Sigmoid colon (tissue), 7 donors: ENCODE results near the gene PBOV1. TPM values are rescaled to one million over a fixed set of nuclear protein-coding genes. Genes with fewer than 3 reads are reported as not detected.

Source experiments
- DNase-seq: peaks from one replicate; pipeline ENCODE4 v3.0.0-alpha.2; 2019
- H3K27ac ChIP-seq, 4 donors: fragments of 200-600 bp; sonication (generic); one replicate each; pipeline ENCODE4 v1.5.1; 2016 to 2019; ENCODE audit warnings: mild to moderate bottlenecking in 1 of 4
- H3K27me3 ChIP-seq, 3 donors: fragments of 200-600 bp; sonication (generic); one replicate each; pipeline ENCODE4 v1.5.1; 2019; ENCODE audit warnings: mild to moderate bottlenecking in 1 of 3
- H3K36me3 ChIP-seq, 4 donors: fragments of 200-600 bp; sonication (generic); one replicate each; pipeline ENCODE4 v1.5.1; 2016 to 2019
- H3K4me1 ChIP-seq, 4 donors: fragments of 200-600 bp; sonication (generic); one replicate each; pipeline ENCODE4 v1.5.1; 2017 to 2019
- H3K4me3 ChIP-seq, 4 donors: fragments of 200-600 bp; sonication (generic); one replicate each; pipeline ENCODE4 v1.5.1; 2017 to 2019; ENCODE audit warnings: mild to moderate bottlenecking in 2 of 4, moderate library complexity in 1 of 4
- H3K9me3 ChIP-seq, 4 donors: fragments of 200-600 bp in 3 of 4; sonication (generic) in 3 of 4; one replicate each; pipeline versions ENCODE4 v1.5.1 to v1.6.1; 2013 to 2019
- EP300 ChIP-seq, 4 donors: sonication (generic); formaldehyde crosslinking; IDR thresholded peaks; one replicate each; pipeline ENCODE4 v1.6.1; 2017; ENCODE audit warnings: antibody characterized with exemption in 4 of 4
- POLR2A ChIP-seq, 2 donors: fragments of 450-650 bp; IDR thresholded peaks; one replicate each; pipeline ENCODE4 v1.6.1; 2016; ENCODE audit warnings: antibody characterized with exemption in 2 of 2, mild to moderate bottlenecking in 2 of 2, moderate library complexity in 2 of 2
- POLR2AphosphoS5 ChIP-seq, 4 donors: sonication (generic); formaldehyde crosslinking; IDR thresholded peaks; one replicate each; pipeline ENCODE4 v1.6.1; 2017; ENCODE audit warnings: antibody characterized with exemption in 4 of 4
- WGBS, 2 donors: extraction: QIAGEN DNeasy Blood & Tissue Kit; methylation state at CpG; one replicate each; pipeline ENCODE4 v1.1.7; 2013; 5-methylcytosine and 5-hydroxymethylcytosine counted together
- intact Hi-C: fragments of 100-400 bp; cut with DNase I; formaldehyde crosslinking; loops from one replicate; pipeline ENCODE4 v1.15.1; 2023
- polyA plus RNA-seq, 3 donors: library from polyadenylated mRNA; stranded (reverse); fragments of 200-250 nt; gene quantifications; one replicate each; pipeline ENCODE4 v1.2.3, GENCODE V29; 2013
- total RNA-seq, 4 donors: library from RNA; depleted of rRNA; stranded (reverse); fragments of >200 nt; gene quantifications; one replicate each; pipeline ENCODE4 v1.1.0, GENCODE V29; 2016
- TF ChIP-seq, protein P1 (sequence below), 4 experiments: fragments of 450-650 bp in 3 of 4; fragments of 200-600 bp in 1 of 4; IDR thresholded peaks; one replicate each; pipeline ENCODE4 v1.5.1; 2016 to 2019; ENCODE audit warnings: antibody characterized with exemption in 4 of 4, mild to moderate bottlenecking in 3 of 4, moderate library complexity in 2 of 4
- donor health status: healthy with polysubstance abuse.
- donor health status: Bipolar disorder and iron deficiency.
- donor health status: healthy.

PBOV1 gene
- total and polyA plus RNA-seq, 7 donors: not detected

DNA sequence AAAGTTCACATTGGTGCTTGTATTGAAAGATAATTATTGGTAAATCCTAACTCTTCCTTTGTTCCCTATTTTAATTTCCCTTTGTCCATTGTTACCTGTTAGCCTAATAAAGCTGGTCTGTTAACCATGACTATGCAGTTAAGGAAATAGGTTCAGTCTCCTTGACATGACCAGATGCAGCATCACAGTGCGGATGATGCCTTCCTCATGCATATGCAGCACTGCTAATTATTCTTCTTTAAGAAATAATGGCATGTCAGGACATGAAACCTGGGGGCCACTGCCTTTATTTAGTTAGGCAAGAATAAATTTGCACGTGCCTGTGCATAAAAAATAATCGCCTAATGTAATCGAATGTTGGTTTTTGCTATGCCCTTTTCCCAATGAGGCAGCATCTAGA is 16.5 kb downstream of the PBOV1 start:
- Histone ChIP-seq H3K9me3 (no peaks in the 10 kb centered on the region), H3K36me3 (no peaks in the 10 kb centered on the region), H3K27me3 (no peaks in the 10 kb centered on the region), H3K27ac (no peak overlapping the region), H3K4me3 (no peak overlapping the region), H3K4me1 (no peaks in the 10 kb centered on the region)
- no peak for DNase-seq
- TF ChIP-seq, protein P1, sequence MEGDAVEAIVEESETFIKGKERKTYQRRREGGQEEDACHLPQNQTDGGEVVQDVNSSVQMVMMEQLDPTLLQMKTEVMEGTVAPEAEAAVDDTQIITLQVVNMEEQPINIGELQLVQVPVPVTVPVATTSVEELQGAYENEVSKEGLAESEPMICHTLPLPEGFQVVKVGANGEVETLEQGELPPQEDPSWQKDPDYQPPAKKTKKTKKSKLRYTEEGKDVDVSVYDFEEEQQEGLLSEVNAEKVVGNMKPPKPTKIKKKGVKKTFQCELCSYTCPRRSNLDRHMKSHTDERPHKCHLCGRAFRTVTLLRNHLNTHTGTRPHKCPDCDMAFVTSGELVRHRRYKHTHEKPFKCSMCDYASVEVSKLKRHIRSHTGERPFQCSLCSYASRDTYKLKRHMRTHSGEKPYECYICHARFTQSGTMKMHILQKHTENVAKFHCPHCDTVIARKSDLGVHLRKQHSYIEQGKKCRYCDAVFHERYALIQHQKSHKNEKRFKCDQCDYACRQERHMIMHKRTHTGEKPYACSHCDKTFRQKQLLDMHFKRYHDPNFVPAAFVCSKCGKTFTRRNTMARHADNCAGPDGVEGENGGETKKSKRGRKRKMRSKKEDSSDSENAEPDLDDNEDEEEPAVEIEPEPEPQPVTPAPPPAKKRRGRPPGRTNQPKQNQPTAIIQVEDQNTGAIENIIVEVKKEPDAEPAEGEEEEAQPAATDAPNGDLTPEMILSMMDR (IDR thresholded peaks at IDR 0.05): no peak
- TF ChIP-seq POLR2A (IDR thresholded peaks at IDR 0.05) (no peak), POLR2AphosphoS5 (IDR thresholded peaks at IDR 0.05) (no peak), EP300 (IDR thresholded peaks at IDR 0.05) (no peak)
- 94 to 97% methylated on average over 4 of the region's 4 CpGs for whole genome bisulfite sequencing, 2 donors
- intact Hi-C loops: no loop called here

DNA sequence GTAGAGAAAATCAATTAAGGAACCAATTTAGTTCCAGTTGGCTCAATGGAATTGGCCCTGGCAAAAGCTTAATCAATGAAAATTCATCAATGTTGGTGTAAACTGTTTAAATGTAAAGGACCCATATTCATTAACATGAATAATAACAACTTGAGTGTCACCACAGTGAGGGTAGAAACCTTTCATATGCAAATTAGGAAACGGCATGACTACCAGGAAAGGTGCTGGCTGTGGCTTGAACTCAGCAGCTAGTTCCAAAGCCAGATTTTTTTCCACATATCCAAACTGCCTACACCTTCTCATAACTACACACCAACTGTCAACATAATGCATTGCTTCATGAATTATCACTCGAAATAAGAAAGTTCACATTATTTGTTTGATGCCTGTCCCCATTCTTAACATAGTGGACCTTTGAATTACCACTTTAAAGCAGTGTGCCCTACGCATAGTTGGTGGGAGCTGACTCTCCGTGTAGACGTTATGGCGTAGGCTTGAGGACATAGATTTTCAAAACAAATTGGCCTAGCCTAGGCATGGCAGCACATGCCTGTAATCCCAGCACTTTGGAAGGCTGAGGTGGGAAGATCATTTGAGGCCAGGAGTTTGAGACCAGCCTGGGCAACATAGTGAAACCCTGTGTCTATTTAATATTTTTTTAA is 19.7 kb downstream of the PBOV1 start:
- Histone ChIP-seq H3K4me1 (no peaks in the 10 kb centered on the region), H3K36me3 (no peaks in the 10 kb centered on the region), H3K27ac (no peak overlapping the region), H3K9me3 (no peaks in the 10 kb centered on the region), H3K27me3 (no peaks in the 10 kb centered on the region), H3K4me3 (no peak overlapping the region)
- no peak for DNase-seq
- 82 to 88% methylated on average over 6 of the region's 6 CpGs for WGBS, 2 donors
- no peak for TF ChIP-seq POLR2AphosphoS5 (IDR thresholded peaks at IDR 0.05)
- no peak for TF ChIP-seq POLR2A (IDR thresholded peaks at IDR 0.05)
- TF ChIP-seq EP300 (IDR thresholded peaks at IDR 0.05): no peak
- TF ChIP-seq, protein P1 (IDR thresholded peaks at IDR 0.05): no peak
- intact Hi-C loops: no loop called here

DNA sequence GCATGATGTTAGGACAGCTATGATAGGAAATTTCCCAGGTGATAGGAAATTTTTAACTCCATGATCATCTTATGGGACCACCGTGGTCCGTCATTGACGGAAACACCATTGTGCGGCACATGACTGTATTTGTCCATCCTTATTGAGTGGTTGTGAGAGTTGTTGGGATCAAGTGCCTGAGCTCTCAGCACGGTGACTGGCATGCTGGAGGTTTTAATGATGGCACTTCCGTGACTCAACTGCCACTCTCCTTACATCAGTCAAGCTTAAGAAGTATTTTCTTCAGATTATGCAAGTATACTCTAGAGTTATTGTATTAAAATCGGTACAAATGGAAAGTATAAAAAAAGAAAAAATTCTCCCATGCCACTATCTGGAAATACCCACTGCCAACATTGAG is 20.7 kb downstream of the PBOV1 start:
- intact Hi-C loops: no loop called here
- no peaks in the 10 kb centered on the region for H3K36me3 ChIP-seq
- H3K27ac ChIP-seq: no peak overlapping the region
- no peaks in the 10 kb centered on the region for H3K9me3 ChIP-seq
- H3K27me3 ChIP-seq: no peaks in the 10 kb centered on the region
- no peak for DNase-seq
- H3K4me1 ChIP-seq: no peaks in the 10 kb centered on the region
- TF ChIP-seq POLR2AphosphoS5 (IDR thresholded peaks at IDR 0.05) (no peak), EP300 (IDR thresholded peaks at IDR 0.05) (no peak), POLR2A (IDR thresholded peaks at IDR 0.05) (no peak)
- TF ChIP-seq, protein P1 (IDR thresholded peaks at IDR 0.05): no peak
- no peak overlapping the region for H3K4me3 ChIP-seq
- WGBS, 2 donors: 94 to 96% methylated on average over 7 of the region's 7 CpGs

DNA sequence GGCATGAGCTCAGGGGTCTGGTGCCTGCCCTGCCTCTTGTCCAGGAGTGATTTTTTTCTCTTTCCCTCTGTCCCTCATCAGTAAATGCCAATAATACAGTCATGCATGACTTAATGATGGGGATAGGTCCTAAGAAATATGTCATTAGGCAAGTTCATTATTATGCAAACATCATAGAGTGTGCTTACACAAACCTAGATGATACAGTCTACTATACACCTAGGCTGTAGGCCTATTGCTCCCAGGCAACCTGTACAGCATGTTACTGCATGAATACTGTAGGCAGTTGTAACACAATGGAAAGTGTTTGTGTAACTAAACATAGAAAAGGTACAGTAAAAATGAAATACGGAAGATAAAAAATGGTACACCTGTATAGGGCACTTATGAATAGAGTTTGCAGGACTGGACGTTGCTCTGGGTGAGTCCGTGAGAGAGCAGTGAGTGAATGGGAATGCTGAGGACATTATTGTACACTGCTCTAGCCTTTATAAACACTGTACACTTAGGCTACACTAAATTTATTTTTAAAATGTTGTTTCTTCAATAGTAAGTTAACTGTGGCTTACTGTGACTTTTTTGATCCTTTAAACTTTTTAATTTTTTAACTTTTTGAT is 22.1 kb downstream of the PBOV1 start:
- WGBS, 2 donors: 24 to 76% methylated on average over 3 of the region's 3 CpGs
- no peaks in the 10 kb centered on the region for H3K4me1 ChIP-seq
- no peaks in the 10 kb centered on the region for H3K27me3 ChIP-seq
- no peak for TF ChIP-seq EP300 (IDR thresholded peaks at IDR 0.05)
- TF ChIP-seq POLR2A (IDR thresholded peaks at IDR 0.05): no peak
- TF ChIP-seq, protein P1 (IDR thresholded peaks at IDR 0.05): no peak
- TF ChIP-seq POLR2AphosphoS5 (IDR thresholded peaks at IDR 0.05): no peak
- no peak for DNase-seq
- H3K27ac ChIP-seq: no peak overlapping the region
- H3K9me3 ChIP-seq: no peaks in the 10 kb centered on the region
- H3K4me3 ChIP-seq: no peak overlapping the region
- H3K36me3 ChIP-seq: no peaks in the 10 kb centered on the region
- intact Hi-C loops: no loop called here
